22Rv1 (cell line): ENCODE data around the gene AAK1.

ENCODE experiments used
- ZFX ChIP-seq: fragments of 450-650 bp; IDR thresholded peaks from 2 replicates; pipeline ENCODE4 v1.6.1; 2017; ENCODE audit warnings: antibody characterized with exemption, borderline replicate concordance
- TF ChIP-seq, protein P1 (sequence below): fragments of 450-650 bp; IDR thresholded peaks from 2 replicates; pipeline ENCODE4 v1.5.1; 2017; ENCODE audit warnings: mild to moderate bottlenecking

- TF ChIP-seq, protein P1, sequence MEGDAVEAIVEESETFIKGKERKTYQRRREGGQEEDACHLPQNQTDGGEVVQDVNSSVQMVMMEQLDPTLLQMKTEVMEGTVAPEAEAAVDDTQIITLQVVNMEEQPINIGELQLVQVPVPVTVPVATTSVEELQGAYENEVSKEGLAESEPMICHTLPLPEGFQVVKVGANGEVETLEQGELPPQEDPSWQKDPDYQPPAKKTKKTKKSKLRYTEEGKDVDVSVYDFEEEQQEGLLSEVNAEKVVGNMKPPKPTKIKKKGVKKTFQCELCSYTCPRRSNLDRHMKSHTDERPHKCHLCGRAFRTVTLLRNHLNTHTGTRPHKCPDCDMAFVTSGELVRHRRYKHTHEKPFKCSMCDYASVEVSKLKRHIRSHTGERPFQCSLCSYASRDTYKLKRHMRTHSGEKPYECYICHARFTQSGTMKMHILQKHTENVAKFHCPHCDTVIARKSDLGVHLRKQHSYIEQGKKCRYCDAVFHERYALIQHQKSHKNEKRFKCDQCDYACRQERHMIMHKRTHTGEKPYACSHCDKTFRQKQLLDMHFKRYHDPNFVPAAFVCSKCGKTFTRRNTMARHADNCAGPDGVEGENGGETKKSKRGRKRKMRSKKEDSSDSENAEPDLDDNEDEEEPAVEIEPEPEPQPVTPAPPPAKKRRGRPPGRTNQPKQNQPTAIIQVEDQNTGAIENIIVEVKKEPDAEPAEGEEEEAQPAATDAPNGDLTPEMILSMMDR = no peak
- TF ChIP-seq ZFX = no peak
Observed at GRCh38 chr2:69424419-69424818, 219.1 kb downstream of the AAK1 start.
